DLD1 (cell line): ENCODE measurements around the gene CLOCK.

ENCODE experiments used
- in situ Hi-C: cut with HindIII; loops from 2 replicates; pipeline ENCODE4 v1.10.0; 2017; ENCODE audit warnings: low sequenced_read_pairs

CLOCK gene

GRCh38 chr4:55540271-55540670 is 6.4 kb downstream of the CLOCK start:
- in situ Hi-C loops: no loop called here

DNA sequence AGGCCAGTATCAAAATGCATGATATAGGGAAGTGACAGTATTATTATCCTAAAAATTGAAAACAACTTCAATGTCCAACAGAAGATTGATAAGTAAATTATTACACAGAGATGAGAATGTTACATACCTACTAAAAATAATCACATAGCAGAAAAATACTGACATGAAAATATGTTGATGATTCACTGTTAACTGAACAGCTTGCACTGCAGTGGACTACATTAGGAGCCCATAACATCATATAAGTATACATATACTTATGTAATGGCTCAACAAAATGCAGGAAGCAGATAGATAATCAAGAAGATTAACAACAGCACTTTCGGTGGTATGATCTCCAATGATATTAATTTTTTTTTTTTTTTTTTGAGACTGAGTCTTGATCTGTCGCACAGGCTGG is 7.1 kb downstream of the CLOCK start:
- in situ Hi-C loops: no loop called here

DNA sequence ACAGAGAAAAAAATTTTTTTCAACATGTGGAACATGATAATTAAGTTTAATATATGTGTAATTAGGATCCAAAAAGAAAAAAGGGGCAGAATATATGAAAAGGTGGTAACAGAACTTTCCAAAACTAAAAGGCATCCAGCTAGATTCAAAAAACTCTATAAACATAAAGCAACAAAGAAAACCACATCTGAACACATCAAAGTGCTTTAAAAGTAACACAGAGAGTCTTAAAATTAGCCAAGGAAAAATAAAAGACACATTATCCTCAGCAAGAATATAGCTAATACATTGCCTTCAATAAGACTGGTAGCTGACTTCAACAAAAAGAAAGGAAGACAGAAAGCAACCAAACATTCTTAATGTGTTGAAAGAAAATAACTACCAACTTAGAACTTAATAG is 8.2 kb downstream of the CLOCK start:
- in situ Hi-C loops: no loop called here

GRCh38 chr4:55534306-55534705 is 12.4 kb downstream of the CLOCK start:
- in situ Hi-C loops: no loop called here

GRCh38 chr4:55530691-55531090 is 16.0 kb downstream of the CLOCK start:
- in situ Hi-C loops: no loop called here

GRCh38 chr4:55530167-55530566 is 16.5 kb downstream of the CLOCK start:
- in situ Hi-C loops: no loop called here

GRCh38 chr4:55528491-55528890 is 18.2 kb downstream of the CLOCK start:
- in situ Hi-C loops: no loop called here

DNA sequence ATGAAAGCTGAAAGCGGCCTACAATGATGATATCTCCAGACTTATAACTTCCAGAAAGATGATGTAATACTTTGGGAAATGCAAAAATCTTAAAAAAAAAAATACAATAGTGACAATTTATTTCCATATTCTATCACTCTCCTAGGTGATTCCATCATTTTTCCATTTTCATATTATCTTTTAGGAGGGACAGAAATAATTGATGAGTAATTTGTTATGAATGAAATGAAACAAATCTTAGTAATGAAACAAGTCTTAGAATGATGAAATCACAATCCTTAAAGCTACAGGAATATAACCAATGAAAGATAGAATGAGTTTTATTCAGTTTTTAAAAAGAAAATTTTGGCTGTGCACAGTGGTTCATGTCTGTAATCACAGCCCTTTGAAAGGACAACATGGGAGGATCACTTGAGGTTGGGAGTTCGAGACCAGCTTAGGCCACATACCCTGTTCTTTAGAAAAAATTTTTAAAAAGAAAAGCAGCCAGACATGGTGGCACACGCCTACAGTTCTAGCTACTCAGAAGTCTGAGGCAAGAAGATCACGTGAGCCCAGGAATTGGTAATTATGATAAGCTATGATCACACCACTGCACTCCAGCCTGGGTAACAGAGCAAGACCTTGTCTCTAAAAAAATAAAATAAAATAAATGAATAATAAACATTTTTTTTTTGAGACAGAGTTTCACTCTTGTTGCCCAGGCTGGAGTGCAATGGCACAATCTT is 21.7 kb downstream of the CLOCK start:
- in situ Hi-C loops: no loop called here

DNA sequence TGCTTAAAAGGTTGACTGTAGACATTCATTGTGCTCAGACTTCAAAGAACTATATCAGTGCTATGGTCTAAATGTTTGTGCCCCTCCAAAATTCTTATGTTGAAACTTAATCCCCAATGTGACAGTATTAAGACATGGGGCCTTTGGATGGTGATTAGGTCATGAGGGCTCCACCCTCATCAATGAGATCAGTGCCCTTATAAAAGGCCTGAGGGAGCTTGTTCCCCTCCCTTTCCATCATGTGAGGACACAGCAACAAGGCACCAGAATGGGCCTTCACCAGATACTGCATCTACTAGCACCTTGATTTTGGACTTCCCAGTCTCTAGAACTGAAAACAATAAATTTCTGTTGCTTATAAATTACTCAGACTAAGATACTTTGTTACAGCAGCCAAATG is 28.3 kb downstream of the CLOCK start:
- in situ Hi-C loops: no loop called here

DNA sequence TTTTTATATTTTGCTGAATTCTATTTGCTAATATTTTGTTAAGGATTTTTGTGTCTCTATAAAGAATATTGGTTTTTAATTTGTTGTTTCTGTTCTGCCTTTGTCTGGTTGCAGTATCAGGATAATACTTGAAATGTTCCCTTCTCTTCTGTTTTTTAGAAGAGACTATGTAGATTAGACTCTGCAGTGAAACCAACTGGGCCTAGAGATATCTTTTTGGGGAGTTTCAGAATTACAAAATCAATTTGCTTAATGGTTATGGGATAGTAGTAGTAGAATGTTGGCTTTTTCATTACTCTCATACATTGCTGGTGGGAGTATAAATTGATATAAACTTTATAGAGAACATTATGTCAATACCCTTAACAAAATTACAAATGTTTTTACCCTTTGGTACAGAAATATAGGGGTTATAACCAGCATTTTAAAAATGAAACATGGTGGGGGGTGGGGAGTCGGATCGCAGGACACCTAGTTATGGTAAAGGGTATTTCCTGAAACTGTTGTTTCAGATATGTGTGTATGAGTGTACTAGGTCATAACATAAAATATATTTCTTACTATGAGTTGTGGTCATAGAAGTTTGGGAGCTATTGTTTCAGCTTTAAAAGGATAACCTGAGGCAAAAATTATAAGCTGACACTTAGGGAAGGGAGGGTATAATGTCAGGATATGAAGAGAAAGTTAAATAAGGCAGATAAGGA is 29.0 kb downstream of the CLOCK start:
- in situ Hi-C loops: no loop called here

DNA sequence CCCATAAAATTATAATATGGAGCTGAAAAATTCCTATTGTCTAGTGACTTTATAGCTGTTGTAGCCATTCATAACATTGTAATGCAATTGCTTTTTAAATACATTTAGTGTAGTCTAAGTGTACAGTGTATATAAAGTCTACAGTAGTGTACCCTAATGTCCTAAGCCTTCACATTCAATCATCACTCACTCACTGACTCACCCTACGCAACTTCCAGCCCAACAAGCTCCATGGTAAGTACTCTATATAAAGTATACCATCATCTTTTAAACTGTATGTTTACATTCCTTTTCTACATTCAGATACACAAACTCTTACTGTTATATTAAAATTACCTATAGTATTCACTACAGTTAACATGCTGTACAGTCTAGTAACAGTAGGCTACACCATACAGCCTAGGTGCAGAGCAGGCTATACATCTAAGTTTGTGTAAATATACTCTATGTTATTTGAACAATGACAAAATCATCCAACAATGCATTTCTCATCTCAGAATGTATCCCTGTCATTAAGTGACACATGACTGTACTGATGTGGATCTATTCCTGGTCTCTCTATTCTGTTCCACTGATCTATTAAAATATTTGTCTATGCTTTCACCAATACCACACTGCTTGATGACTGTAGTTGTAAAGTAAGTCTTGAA is 33.7 kb downstream of the CLOCK start:
- in situ Hi-C loops: no loop called here

GRCh38 chr4:55512077-55512476 is 34.6 kb downstream of the CLOCK start:
- in situ Hi-C loops: no loop called here

DNA sequence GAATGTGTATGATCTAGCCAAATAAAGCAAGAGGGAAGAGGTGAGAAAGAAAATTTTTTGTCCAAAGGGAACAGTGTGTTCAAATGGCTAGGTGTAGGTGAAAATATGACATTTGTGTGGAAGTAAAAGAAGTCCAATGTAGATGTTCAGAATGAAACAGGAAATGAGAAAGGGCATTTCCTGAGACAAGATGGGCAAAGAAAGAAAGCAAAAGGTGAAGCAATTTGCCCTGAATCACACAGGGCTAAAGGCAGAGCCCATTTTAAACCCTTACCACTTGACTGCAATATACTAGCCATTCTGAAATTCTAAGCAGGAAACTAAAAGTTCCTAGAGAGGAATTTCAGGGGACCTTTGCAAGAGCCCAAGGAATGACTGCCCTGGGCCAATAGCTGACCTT is 36.0 kb downstream of the CLOCK start:
- in situ Hi-C loops: no loop called here

DNA sequence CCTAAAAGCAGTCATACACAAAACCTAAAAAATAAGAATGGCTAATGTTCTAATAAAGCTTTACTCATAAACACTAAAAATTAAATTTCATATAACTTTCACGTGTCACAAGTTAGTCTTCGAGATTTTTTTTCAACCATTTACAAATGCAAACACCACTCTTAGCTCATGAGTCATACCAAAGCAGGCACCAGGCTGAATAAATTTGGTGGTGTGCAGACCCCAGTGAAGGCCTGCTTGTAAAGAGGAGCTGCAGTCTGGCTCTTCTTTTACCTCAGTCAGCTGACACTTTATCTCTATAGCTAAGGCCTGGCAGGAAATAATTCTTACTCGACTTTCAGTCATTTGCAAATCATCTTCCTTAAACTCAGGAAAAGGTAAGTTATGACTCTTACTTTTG is 37.4 kb downstream of the CLOCK start:
- in situ Hi-C loops: no loop called here

DNA sequence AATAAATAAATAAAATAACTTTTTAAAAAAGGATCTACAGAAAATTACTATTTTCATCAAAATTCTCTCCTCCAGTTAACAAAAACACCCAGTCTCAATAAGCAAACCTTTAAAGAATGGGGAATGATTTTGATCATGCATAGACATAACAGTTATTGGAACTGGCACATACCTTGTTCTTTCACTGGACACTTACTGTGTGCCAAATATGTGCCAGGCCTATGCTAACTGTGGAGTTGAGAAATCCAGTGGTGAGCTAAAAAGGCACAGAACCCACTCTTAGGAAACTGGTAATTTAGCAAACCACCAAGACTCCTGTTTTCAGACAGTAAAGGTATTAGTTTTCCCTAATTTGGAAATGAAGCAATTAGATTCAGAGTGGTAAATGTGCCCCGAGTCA is 39.1 kb downstream of the CLOCK start:
- in situ Hi-C loops: no loop called here

DNA sequence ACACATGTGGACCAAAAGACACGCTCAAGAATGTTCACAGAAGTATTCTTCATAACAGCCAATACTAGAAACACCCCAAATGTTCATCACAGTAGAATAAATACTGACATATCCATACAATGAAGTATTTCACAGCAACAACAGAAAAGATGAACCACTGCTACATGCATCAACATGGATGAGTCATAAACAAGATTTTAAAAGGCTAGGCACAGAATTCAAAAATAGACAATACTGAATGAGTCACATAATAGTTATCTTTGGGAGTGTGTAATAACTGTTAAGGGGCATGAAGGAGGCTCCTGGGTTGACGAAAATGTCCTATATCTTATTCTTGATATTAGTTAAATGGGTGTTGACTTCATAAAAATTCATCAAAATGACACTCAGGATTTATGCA is 43.5 kb downstream of the CLOCK start:
- in situ Hi-C loops: no loop called here

DNA sequence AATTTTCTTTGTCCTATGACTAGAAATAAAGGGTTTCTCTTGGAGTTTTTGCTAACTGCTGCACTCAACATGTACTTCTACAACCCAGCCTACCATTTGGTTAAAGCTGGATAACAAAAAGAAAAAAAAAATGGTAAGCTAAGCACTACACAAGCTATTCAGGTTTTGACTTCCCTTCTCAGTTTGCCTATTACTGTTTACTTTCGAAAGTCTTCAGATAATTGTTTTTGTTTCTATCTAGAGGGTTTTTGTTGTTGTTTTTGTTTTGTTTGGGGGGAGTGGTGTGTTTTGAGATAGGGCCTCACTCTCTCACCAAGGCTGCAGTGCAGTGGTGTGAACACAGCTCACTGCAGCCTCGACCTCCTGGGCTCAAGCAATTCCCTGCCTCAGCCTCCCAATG is 46.6 kb downstream of the CLOCK start:
- in situ Hi-C loops: no loop called here

DNA sequence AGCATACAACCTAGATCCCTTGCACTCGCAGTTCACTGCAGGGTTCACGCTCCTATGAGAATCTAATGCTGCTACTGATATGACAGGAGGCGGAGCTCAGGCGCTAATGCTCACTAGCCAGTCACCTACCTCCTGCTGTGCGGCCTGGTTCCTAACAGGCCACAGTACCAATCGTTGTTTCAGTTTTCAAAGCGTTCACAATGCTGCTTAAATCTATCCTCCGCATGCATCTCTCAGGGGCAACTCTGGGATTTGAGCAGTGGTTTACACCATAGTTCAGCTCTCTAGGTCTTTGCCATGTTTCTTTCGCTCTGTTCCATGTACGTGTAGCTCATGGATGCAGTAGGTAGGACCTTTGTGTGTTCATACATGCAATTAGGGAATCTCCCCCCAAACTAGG is 47.2 kb downstream of the CLOCK start:
- in situ Hi-C loops: no loop called here

DNA sequence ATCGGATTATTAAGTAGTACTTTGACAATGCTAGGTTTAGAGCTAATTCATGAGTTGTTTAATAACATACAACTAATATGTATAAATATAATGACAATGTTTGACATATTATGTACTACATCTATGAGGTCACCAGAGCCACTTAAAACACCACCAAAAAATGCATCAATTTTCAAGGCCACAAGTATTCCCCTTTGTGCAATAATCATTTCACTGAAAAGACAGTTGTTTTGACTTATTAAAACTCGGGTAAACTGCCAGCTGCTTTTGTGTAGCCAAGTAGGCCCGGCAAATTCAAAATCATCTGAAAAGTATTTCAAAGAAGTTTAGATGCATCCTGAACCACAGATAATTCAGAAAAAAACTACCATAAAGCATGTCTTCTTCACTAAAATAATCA is 48.7 kb downstream of the CLOCK start:
- in situ Hi-C loops: no loop called here

DNA sequence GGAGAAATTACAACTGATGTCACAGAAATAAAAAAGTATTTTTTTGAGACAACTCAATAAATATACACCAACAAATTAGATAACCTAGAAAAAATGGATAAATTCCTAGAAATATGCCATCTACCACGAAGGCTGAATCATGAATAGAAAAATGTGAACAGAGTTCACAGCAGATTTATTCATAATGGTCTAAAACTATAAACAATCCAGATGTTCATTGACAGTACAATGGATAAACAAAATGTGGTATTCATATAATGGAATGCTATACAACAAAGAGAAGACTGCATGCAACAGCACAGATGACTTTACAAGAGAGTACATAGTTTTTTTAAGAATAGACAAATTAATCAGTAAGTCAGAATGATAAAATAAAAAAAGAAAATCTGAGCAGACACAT is 55.2 kb downstream of the CLOCK start:
- in situ Hi-C loops: no loop called here

DNA sequence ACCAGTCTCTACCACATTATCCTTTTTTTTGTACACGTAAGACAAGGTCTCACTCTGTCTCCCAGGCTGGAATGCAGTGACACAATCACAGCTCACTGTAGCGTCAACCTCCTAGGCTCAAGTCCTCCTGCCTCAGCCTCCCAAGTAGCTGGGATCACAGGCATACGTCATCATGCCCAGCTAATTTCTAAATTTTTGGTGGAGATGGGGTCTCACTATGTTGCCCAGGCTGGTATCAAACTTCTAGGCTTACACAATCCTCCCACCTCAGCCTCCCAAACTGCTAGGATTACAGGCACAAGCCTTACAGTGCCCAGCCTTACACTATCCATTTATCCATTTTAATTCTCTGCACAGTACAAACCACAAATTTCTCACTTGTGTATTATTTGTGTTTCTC is 58.0 kb downstream of the CLOCK start:
- in situ Hi-C loops: no loop called here

- in situ Hi-C loops: no loop called here
Observed at GRCh38 chr4:55485821-55486220, 60.9 kb downstream of the CLOCK start.
